Right forelimb (tissue), 1 donor: ENCODE measurements around the gene TSPAN11.

Source experiments
- DNase-seq: peaks from one replicate; pipeline ENCODE4 v3.0.0-alpha.2; 2018

Gene TSPAN11

GRCh38 chr12:30911207-30911606 lies 15.3 kb upstream of the TSPAN11 start:
- DNase-seq = peak; percentile 23

DNA sequence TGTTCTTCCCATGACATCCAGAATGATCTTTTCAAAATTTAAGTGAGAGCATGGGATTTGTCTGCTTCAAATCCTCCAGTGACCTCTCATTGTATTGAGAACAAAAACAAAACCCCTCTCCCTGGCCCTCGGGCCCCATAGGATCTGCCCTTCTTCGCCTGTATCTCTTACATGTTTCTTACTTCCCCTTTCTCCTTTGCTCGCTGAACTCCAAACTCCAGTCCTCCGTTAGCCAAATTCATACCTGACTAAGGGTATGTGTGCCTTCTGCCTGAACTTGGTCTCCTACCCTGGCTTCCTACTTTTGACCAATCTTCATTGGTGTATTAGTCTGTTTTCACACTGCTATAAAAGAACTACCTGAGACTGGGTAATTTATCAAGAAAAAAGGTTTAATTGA lies 13.2 kb upstream of the TSPAN11 start:
- DNase-seq = no peak

GRCh38 chr12:30914986-30915591 lies 11.5 kb upstream of the TSPAN11 start:
- DNase-seq = peak; percentile 23

GRCh38 chr12:30923057-30923456 lies 3.5 kb upstream of the TSPAN11 start:
- DNase-seq = no peak

- no peak for DNase-seq
Observed at GRCh38 chr12:30925607-30926242, 823 bp upstream of the TSPAN11 start.

DNA sequence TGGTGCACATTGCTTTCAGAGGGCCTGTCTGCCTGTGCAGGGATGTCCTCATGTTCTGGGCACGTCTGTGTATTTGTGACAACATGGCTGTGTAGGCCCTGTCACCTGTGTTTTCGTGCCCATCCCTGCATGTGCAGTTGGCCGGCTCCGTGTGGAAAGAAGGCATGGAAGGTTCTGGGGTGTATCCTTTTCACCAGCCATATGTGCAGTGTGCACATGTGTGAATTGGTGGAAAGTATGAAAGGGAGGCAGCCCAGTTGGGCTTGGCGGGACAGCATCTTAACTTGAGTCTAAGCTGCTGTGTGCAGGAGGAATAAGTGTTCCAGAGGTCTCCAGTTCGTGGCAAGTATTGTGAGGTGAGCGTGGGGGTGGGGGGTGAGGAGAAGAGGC lies 669 bp downstream of the TSPAN11 start:
- no peak for DNase-seq

DNA sequence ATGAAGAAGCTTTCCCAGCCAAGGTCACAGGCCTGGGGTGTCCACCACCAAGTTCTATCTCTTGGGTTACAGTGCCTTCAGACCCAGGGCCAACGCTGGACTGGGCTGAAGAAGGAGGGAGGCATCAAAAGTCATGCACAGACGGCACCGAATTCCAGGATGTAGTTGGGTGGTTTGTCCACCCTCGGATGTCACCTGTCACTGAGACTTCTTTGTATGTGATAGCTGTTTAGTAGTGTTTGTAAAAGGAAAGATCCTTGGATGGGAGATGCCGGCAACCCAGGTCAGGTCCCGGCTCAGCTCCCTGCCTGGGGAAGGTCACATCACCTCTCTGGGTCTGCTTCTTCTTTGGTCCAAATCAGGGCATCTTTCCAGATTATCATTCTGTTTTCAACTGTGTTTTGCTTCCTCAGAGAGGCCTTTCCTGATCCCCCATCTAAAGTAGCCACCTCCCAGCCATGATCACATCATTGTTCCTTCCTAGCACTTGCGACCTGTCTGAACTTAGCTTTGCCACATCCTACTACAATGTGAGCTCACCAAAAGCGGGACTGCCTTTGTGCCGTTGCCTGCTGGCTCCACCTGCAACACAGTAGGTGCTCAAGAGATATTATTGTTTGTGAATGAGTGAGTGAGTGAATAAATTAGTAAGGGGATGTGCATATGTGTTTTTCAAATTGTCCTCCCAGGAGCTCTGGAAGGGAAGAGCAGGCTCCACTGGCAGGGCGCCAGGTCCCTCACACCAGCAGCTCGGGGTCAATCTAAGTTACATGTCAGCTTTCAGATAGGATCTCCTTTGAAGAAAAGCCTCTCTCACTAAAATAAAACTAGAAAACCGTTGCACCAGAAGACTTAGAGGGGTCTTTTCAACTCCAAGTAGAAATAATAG lies 2.1 kb downstream of the TSPAN11 start:
- DNase-seq = peak; percentile 47

DNA sequence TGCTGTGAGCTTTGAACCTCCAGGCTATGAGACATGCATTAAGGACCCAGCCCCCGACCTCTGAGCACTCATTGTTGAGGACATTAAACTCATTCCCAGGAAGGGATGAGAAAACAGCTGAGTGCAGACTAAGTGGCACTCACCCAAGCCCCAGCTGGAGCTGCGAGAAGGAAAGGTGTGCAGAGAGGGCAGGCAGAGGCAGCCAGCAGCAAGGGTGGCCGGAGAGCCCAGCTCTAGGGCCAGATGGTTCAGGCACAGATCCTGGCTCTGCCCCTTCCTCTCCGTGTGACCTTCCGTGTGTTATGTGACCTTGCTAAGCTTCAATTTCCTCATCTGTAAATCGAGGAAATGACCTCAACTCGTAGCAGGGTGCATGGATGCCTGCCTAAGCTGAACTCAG lies 3.7 kb downstream of the TSPAN11 start:
- no peak for DNase-seq

- DNase-seq = no peak
Observed at GRCh38 chr12:30930641-30931040, 4.1 kb downstream of the TSPAN11 start.

- DNase-seq = no peak
Observed at GRCh38 chr12:30932881-30933280, 6.3 kb downstream of the TSPAN11 start.

DNA sequence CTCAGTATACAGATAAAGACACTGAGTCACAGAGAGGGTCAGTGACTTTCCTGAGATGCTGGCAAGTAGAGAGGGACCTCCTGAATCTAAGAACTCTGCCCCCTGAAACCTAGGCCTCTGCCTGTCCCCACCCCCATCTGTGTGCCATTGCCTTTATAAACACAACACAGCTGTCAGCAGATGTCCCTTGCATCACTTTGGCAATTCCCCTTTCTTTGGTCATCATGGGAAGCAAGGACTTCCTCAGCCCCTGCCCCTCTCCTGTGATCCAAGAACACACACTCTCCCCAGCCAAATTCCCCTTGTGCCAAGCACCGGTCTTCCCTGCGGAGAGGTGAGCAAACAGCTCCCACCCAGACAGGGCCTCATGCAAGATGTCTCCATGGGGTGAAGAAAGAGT lies 8.3 kb downstream of the TSPAN11 start:
- DNase-seq = no peak

DNA sequence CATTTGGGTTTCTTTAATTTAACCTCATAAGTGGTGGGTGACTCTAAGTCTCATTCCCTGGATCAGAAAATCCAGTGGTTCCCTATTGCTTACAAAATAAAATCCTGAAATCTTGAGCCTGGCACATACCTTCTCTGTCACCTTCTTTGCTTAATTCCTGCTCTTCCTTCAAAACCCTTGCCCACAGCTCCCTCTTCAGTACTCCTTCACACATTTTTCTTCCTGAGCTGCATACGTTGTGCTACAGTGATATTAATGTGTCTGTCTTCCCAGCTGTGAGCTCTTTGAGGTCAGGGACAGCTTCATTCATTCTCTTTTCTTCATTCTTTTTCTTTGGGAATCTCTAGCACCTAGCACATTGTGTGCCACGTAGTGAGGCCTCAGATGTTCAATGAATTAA lies 9.5 kb downstream of the TSPAN11 start:
- DNase-seq = peak; percentile 3

- DNase-seq = peak; percentile 30
Observed at GRCh38 chr12:30939234-30939633, 12.7 kb downstream of the TSPAN11 start.

- no peak for DNase-seq
Observed at GRCh38 chr12:30942486-30942885, 15.9 kb downstream of the TSPAN11 start.

- no peak for DNase-seq
Observed at GRCh38 chr12:30942936-30943335, 16.4 kb downstream of the TSPAN11 start.

GRCh38 chr12:30945443-30946164 lies 19.1 kb downstream of the TSPAN11 start:
- DNase-seq = no peak

- no peak for DNase-seq
Observed at GRCh38 chr12:30952015-30952414, 25.5 kb downstream of the TSPAN11 start.

- DNase-seq = no peak
Observed at GRCh38 chr12:30953257-30953656, 26.7 kb downstream of the TSPAN11 start.

GRCh38 chr12:30953951-30954751 lies 27.6 kb downstream of the TSPAN11 start:
- no peak for DNase-seq

- DNase-seq = no peak
Observed at GRCh38 chr12:30955214-30955613, 28.7 kb downstream of the TSPAN11 start.

DNA sequence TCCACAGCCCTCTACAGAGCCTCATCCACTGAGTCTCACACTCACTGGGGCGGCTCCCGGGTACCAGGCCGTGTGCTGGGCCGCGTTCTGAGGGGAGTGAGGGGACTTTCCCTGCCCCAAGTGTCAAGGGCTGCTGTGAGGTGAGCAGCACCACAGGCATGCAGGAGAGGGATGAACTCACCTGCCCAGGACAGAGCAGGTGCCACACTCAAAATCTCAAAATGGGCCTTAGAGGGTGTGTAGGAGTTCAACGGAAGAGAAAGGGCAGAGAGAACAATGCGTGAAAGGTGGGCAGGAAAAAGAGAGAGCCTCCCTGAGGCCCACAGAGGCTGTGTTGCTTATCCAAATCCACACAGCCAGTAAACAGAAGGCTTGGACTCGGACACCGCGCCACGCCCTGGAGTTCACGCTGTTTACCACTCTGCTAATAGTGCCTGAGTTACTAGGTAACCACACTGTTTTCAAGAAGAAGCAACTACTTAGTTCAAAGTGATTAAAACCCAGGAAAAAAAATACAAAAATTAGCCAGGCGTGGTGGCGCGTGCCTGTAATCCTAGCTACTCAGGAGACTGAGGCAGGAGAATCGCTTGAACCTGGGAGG lies 32.7 kb downstream of the TSPAN11 start:
- no peak for DNase-seq

DNA sequence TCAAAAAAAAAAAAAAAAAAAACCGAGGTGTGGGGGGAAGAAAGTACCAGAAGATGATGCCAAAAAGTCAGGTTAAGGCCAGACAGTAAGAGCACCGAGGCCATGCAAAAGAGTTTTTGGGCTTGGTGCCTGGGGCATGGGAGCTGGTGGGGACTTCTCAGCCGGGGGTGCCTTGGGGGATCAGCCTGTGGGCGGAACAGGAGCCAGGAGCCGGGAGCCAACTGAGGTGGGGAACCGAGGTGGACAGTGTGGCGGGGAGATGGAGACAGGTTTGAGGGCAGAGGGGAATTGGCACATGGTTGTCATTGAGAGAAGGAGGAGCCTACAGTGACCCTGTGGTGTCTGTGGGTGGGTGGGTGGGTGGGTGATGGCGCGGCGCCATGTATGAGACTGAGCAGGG lies 33.2 kb downstream of the TSPAN11 start:
- DNase-seq = no peak
